DMS79 treated with DMSO at 0.1 percent for 48 hours (cell line): ENCODE data around the gene CD8B.
A peak's percentile ranks its signal among the peaks of the same experiment; 100 is the strongest.
"Not testable (repeated sequence)": the region's sequence is repeated elsewhere in the genome, so short reads cannot be mapped to it uniquely, and the experiment has no call there.

Source experiments
- DNase-seq: peaks from one replicate; lab custom pipeline; 2025; lab: John Stamatoyannopoulos, UW

The CD8B gene

GRCh38 chr2:86861628-86862379, at the start of gene CD8B:
Gene CD8B (minus strand): TSS chr2:86861886. CDS start chr2:86861865, 21 bp downstream.
- not testable (repeated sequence) for DNase-seq

GRCh38 chr2:86905868-86906267, 44.2 kb upstream of the CD8B start:
- DNase-seq: not testable (repeated sequence)

DNA sequence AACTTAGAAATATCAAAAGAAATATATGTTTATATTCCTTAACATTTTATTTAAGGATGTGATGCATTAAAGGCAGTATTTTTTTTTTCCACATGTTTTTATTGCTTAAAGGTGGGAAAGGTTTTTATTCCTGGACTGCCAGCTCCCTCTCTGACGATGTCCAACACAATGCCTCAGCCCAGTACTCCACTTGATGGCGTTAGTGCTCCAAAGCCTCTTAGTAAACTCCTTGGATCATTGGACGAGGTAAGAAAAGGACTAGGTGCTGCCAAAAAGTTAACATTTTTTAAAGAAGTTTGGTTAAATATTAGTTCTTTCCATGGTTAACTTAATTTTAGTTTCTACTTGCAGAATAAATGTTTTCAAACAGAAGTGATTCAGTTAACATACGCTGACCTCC, 39.0 kb upstream of the CD8B start:
- not testable (repeated sequence) for DNase-seq

DNA sequence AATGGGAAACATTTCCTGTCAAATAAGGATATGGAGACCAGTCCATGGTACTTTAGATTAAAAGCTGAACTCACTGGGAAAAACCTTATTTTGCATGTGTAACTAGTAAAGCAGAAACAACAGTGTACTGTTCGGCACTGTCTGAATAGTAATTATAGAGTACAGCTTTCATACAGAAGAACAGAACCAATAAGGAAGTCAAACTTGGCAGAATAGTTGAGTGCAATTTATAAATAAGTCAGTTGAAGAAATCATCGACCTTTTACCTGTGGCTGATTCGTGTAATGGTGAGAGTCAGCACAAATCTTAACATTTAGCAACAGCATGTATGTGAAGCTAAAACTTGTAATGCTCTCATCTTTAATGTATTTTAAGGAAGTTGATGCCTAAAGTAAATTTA, 24.3 kb upstream of the CD8B start:
- DNase-seq: not testable (repeated sequence)

- not testable (repeated sequence) for DNase-seq
Observed at GRCh38 chr2:86882865-86883264, 21.2 kb upstream of the CD8B start.

DNA sequence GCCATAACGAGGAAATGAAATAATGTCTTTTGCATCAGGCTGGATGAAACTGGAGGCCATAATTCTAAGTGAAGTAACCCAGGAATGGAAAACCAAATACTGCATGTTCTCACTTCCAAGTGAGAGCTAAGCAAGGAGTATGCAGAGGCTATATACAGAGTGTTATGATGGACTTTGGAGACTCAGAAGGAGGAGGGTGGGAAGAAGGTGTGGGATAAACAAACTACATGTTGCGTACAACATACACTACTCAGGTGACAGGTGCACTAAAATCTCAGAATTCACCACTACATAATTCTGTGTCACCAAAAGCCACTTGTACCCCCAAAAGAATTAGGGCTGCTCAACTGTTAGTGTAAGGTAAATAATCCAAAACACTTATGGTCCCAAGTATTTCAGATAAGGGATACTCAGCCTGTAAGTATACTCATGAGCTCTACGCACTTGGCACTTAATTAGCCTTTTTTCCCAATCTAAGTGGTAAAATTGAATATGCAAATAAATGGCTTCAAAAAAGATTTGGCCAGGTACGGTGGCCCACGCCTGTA, 20.5 kb upstream of the CD8B start:
- DNase-seq: peak; percentile 0

- DNase-seq: not testable (repeated sequence)
Observed at GRCh38 chr2:86878986-86879385, 17.3 kb upstream of the CD8B start.

DNA sequence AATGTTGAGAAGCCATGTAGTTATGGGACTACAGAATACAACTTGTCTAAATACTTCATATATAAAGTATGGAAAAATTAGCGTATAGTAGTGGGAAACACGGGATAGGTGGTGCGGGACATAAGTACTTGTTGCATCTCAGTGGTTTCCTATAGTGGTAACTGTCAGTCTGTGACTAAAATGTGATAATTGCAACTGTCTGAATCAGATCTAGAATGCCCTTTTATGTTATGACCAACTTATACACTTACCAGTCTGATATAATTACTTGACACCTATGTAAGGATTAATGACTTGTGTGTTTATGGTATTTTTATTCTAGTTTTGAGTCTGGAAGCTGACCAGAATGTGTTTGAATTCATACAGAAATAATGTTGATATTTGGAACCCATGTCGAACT, 9.3 kb upstream of the CD8B start:
- DNase-seq: not testable (repeated sequence)

GRCh38 chr2:86868895-86869468, 7.3 kb upstream of the CD8B start:
- DNase-seq: not testable (repeated sequence)

- not testable (repeated sequence) for DNase-seq
Observed at GRCh38 chr2:86862380-86862703, 656 bp upstream of the CD8B start.

GRCh38 chr2:86861175-86861574, 511 bp downstream of the CD8B start:
- DNase-seq: not testable (repeated sequence)

DNA sequence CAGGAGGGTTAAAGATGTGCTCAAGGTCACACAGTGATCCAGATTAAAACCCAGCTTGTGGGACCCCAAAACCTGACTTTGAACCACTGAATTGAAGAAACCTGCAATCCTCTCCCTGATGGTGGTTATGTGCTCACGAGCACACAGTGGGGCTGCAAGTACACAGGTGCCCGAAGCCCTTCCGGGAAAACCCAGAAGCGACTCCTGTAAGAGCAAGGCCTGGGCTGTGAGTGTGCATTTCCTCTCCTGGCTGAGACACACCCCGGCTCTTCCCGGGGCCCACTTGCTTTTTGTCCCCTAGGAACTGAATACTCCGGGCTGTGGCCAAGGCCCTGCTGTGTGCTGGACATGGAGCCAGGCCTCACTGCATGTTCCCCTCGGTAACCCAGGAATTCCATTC, 1.1 kb downstream of the CD8B start:
- not testable (repeated sequence) for DNase-seq

- not testable (repeated sequence) for DNase-seq
Observed at GRCh38 chr2:86857688-86858087, 4.0 kb downstream of the CD8B start.

GRCh38 chr2:86856498-86856897, 5.2 kb downstream of the CD8B start:
- not testable (repeated sequence) for DNase-seq

DNA sequence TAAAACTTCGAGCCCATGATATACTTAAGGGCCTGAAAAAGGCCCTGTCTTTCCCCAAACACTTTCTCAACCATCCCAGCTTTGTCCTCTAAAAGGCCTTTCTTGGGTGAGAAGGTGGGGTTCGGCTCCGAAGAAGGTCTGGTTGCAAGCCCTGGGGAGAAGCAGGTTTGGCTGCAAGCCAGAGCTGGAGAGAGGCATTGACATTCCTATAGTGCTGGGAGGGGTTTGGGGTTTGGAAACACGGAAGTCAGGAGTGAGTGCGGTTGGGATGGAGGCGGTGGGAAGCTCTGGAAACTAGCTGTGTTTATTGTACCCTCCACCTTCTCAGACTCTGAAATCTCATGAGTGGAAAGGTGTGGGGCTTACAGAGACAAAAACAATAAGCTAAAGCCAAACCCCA, 5.7 kb downstream of the CD8B start:
- not testable (repeated sequence) for DNase-seq

GRCh38 chr2:86851581-86851980, 10.1 kb downstream of the CD8B start:
- not testable (repeated sequence) for DNase-seq

- DNase-seq: not testable (repeated sequence)
Observed at GRCh38 chr2:86842607-86843234, 19.0 kb downstream of the CD8B start.

- DNase-seq: not testable (repeated sequence)
Observed at GRCh38 chr2:86841330-86841729, 20.4 kb downstream of the CD8B start.

DNA sequence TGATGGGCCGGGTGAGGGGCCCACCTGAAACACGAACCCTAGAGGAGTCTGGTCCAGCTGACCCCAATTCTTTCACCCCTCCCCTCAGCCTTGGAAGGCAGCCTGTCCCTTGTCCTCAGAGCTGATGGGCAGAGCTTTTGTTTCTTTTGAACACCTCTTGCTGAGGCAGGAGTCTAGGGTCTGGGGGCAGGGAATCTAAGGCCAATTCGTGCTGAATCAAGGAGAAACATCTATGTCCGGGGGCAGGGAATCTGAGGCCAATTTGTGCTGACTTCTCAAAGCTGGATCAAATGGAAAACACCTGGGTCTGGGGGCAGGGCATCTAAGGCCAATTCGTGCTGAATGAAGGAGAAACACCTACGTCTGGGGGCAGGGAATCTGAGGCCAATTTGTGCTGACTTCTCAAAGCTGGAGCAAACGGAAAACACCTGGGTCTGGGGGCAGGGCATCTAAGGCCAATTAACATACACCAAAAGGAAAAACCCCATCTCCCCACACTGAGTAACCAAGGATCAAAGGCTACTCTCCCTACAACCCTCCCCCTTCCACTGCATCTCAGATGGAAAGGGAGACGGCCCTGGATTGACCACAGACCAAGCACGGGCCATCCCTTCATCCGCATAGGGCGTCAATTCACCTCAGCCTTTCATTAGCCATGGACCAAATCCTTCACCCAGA, 21.7 kb downstream of the CD8B start:
- not testable (repeated sequence) for DNase-seq

GRCh38 chr2:86839455-86839854, 22.2 kb downstream of the CD8B start:
- not testable (repeated sequence) for DNase-seq

DNA sequence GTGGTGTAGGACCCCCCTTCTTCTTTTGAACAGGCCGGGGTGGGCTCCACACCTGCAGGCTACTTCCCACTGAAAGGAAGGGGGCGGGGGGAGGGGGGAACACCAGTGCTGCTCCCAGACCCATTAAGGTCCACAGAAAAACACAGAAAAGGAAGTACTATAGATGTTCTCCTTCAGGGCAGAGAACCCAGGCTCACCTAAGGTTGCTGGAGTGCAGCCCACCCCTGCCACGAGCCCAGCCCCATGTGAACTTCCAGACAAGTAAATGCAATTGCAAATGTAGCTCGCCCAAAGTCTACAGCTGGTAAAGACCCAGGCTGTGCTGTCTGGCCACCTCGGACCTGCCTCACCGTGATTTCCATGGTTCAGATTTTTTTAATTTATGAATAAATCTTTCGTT, 24.0 kb downstream of the CD8B start:
- not testable (repeated sequence) for DNase-seq
